ENCODE data around the gene TSEN54. TPM values are rescaled to one million over a fixed set of nuclear protein-coding genes. Genes with fewer than 3 reads are reported as not detected.

The TSEN54 gene
- total RNA-seq, 2 experiments from 2014 or later, result 38.8 to 45.4 TPM

- H3K4me1 Mint-ChIP-seq (ENCODE audit: low read depth), result no peaks in the 10 kb centered on the region
- H3K27ac Mint-ChIP-seq, result no peak overlapping the region
- DNase-seq (no peak), ATAC-seq (no peak)
- H3K4me3 Mint-ChIP-seq, result no peak overlapping the region
- intact Hi-C loops (cut with micrococcal nuclease), result no loop called here
- H3K27me3 Mint-ChIP-seq, result no peaks in the 10 kb centered on the region
- no peaks in the 10 kb centered on the region for H3K9me3 Mint-ChIP-seq
- CTCF ChIA-PET, result interaction anchor here (0.8 kb wide), 2 partner anchors 33 to 35 kb away, joined by 3 read pairs; no protein-coding TSS in a partner anchor
- no peaks in the 10 kb centered on the region for H3K36me3 Mint-ChIP-seq (ENCODE audit: low read depth)
- TF ChIP-seq CTCF (IDR thresholded peaks at IDR 0.05), result no peak
- POLR2A ChIA-PET, result interaction anchor here (0.6 kb wide), 1 partner anchor 18 kb away, joined by 3 read pairs; no protein-coding TSS in a partner anchor
These were observed 37.2 kb downstream of the TSEN54 start for GRCh38 chr17:75553295-75554110.

DNA sequence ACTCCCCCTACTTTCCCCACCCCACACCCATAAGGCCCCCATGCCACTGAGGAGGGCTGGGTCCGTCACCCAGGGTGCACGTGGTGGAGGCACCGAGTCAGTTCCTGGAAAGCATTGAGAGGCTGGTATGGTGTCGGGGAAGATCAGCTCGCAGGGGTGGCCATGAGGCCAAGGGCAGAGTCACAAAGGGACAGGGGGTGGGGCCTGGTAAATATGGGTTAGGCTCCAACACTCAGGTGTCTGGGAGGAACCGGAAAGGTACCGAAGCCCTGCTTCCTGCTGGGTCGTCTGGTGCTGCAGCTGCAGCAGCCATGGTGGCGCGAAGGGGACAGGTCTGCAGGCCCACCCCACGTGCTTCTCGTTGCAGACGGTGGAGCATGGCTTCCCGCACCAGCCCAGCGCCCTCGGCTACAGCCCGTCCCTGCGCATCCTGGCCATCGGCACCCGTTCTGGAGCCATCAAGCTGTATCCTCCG lies 39.4 kb downstream of the TSEN54 start:
- Mint-ChIP-seq H3K9me3 (no peaks in the 10 kb centered on the region), H3K36me3 (ENCODE audit: low read depth) (no peaks in the 10 kb centered on the region), H3K4me3 (no peak overlapping the region), H3K27ac (no peak overlapping the region), H3K27me3 (no peaks in the 10 kb centered on the region), H3K4me1 (ENCODE audit: low read depth) (no peaks in the 10 kb centered on the region)
- no peak for ATAC-seq
- ChIA-PET POLR2A (no interaction called here), CTCF (no interaction called here)
- no peak for DNase-seq
- TF ChIP-seq CTCF (IDR thresholded peaks at IDR 0.05), result no peak
- intact Hi-C loops (cut with micrococcal nuclease), result no loop called here

GRCh38 chr17:75557075-75557851 lies 40.9 kb downstream of the TSEN54 start:
- H3K27me3 Mint-ChIP-seq, result no peaks in the 10 kb centered on the region
- TF ChIP-seq CTCF (IDR thresholded peaks at IDR 0.05), result no peak
- no peak for ATAC-seq
- H3K27ac Mint-ChIP-seq, result no peak overlapping the region
- no peaks in the 10 kb centered on the region for H3K4me1 Mint-ChIP-seq (ENCODE audit: low read depth)
- no peaks in the 10 kb centered on the region for H3K36me3 Mint-ChIP-seq (ENCODE audit: low read depth)
- intact Hi-C loops (cut with micrococcal nuclease), result no loop called here
- no peak for DNase-seq
- no peak overlapping the region for H3K4me3 Mint-ChIP-seq
- H3K9me3 Mint-ChIP-seq, result no peaks in the 10 kb centered on the region
- POLR2A ChIA-PET, result no interaction called here
- CTCF ChIA-PET, result no interaction called here

- H3K9me3 Mint-ChIP-seq, result no peaks in the 10 kb centered on the region
- POLR2A ChIA-PET, result no interaction called here
- ATAC-seq (no peak), DNase-seq (no peak)
- H3K4me1 Mint-ChIP-seq (ENCODE audit: low read depth), result no peaks in the 10 kb centered on the region
- H3K27me3 Mint-ChIP-seq, result no peaks in the 10 kb centered on the region
- no peak overlapping the region for H3K4me3 Mint-ChIP-seq
- TF ChIP-seq CTCF (IDR thresholded peaks at IDR 0.05), result no peak
- intact Hi-C loops (cut with micrococcal nuclease), result no loop called here
- CTCF ChIA-PET, result no interaction called here
- H3K27ac Mint-ChIP-seq, result no peak overlapping the region
- H3K36me3 Mint-ChIP-seq (ENCODE audit: low read depth), result no peaks in the 10 kb centered on the region
These were observed 41.7 kb downstream of the TSEN54 start for GRCh38 chr17:75557852-75558665.
